ENCODE measurements around the gene DUSP12. TPM values are rescaled to one million over a fixed set of nuclear protein-coding genes. Genes with fewer than 3 reads are reported as not detected.
"Not testable (repeated sequence)": the region's sequence is repeated elsewhere in the genome, so short reads cannot be mapped to it uniquely, and the experiment has no call there.

DUSP12 gene
- total RNA-seq, 1 experiment from 2014 or later, result 69.1 TPM

GRCh38 chr1:161766102-161766981 lies 16.8 kb downstream of the DUSP12 start, which contains the start of gene ATF6:
Gene ATF6, plus strand, starts transcription at chr1:161766320. Its CDS starts 41 bp downstream, at chr1:161766361.
- peak; percentile 90 for DNase-seq (ENCODE audit: low spot score)
- in situ Hi-C loops (cut with HindIII; ENCODE audit: low sequenced_read_pairs), result no loop called here

GRCh38 chr1:161768461-161768860 lies 18.9 kb downstream of the DUSP12 start:
- DNase-seq (ENCODE audit: low spot score), result no peak
- in situ Hi-C loops (cut with HindIII; ENCODE audit: low sequenced_read_pairs), result no loop called here

GRCh38 chr1:161768986-161769672 lies 19.5 kb downstream of the DUSP12 start:
- in situ Hi-C loops (cut with HindIII; ENCODE audit: low sequenced_read_pairs), result no loop called here
- DNase-seq (ENCODE audit: low spot score), result no peak

- DNase-seq (ENCODE audit: low spot score); in situ Hi-C loops (cut with HindIII; ENCODE audit: low sequenced_read_pairs): not testable (repeated sequence)
Measured at GRCh38 chr1:161769673-161770045, 20.1 kb downstream of the DUSP12 start.

- in situ Hi-C loops (cut with HindIII; ENCODE audit: low sequenced_read_pairs), result no loop called here
- DNase-seq (ENCODE audit: low spot score), result no peak
Measured at GRCh38 chr1:161770250-161770649, 20.7 kb downstream of the DUSP12 start.

- in situ Hi-C loops (cut with HindIII; ENCODE audit: low sequenced_read_pairs), result no loop called here
- DNase-seq (ENCODE audit: low spot score), result no peak
Measured at GRCh38 chr1:161771161-161771560, 21.6 kb downstream of the DUSP12 start.

- in situ Hi-C loops (cut with HindIII; ENCODE audit: low sequenced_read_pairs), result no loop called here
- no peak for DNase-seq (ENCODE audit: low spot score)
Measured at GRCh38 chr1:161771973-161772372, 22.4 kb downstream of the DUSP12 start.

- no peak for DNase-seq (ENCODE audit: low spot score)
- in situ Hi-C loops (cut with HindIII; ENCODE audit: low sequenced_read_pairs), result no loop called here
Measured at GRCh38 chr1:161772397-161772796, 22.8 kb downstream of the DUSP12 start.

GRCh38 chr1:161773791-161774190 lies 24.2 kb downstream of the DUSP12 start:
- in situ Hi-C loops (cut with HindIII; ENCODE audit: low sequenced_read_pairs), result no loop called here
- no peak for DNase-seq (ENCODE audit: low spot score)

GRCh38 chr1:161777261-161777660 lies 27.7 kb downstream of the DUSP12 start:
- in situ Hi-C loops (cut with HindIII; ENCODE audit: low sequenced_read_pairs), result no loop called here
- DNase-seq (ENCODE audit: low spot score), result no peak

GRCh38 chr1:161778522-161778921 lies 28.9 kb downstream of the DUSP12 start:
- DNase-seq (ENCODE audit: low spot score), result no peak
- in situ Hi-C loops (cut with HindIII; ENCODE audit: low sequenced_read_pairs), result no loop called here

- in situ Hi-C loops (cut with HindIII; ENCODE audit: low sequenced_read_pairs), result no loop called here
Measured at GRCh38 chr1:161779393-161779792, 29.8 kb downstream of the DUSP12 start.

GRCh38 chr1:161781995-161782394 lies 32.4 kb downstream of the DUSP12 start:
- no peak for DNase-seq (ENCODE audit: low spot score)
- in situ Hi-C loops (cut with HindIII; ENCODE audit: low sequenced_read_pairs), result no loop called here

More at GRCh38 chr1:161779393-161779792, 29.8 kb downstream of the DUSP12 start:
- DNase-seq (ENCODE audit: low spot score), result no peak

GRCh38 chr1:161782886-161783285 lies 33.3 kb downstream of the DUSP12 start:
- DNase-seq (ENCODE audit: low spot score), result no peak
- in situ Hi-C loops (cut with HindIII; ENCODE audit: low sequenced_read_pairs), result no loop called here

GRCh38 chr1:161784968-161785367 lies 35.4 kb downstream of the DUSP12 start:
- in situ Hi-C loops (cut with HindIII; ENCODE audit: low sequenced_read_pairs), result no loop called here
- no peak for DNase-seq (ENCODE audit: low spot score)

- in situ Hi-C loops (cut with HindIII; ENCODE audit: low sequenced_read_pairs), result no loop called here
- no peak for DNase-seq (ENCODE audit: low spot score)
Measured at GRCh38 chr1:161787355-161787754, 37.8 kb downstream of the DUSP12 start.

- in situ Hi-C loops (cut with HindIII; ENCODE audit: low sequenced_read_pairs), result no loop called here
- no peak for DNase-seq (ENCODE audit: low spot score)
Measured at GRCh38 chr1:161790587-161791317, 41.2 kb downstream of the DUSP12 start.

GRCh38 chr1:161791904-161792655 lies 42.5 kb downstream of the DUSP12 start:
- in situ Hi-C loops (cut with HindIII; ENCODE audit: low sequenced_read_pairs), result no loop called here

GRCh38 chr1:161792740-161793139 lies 43.2 kb downstream of the DUSP12 start:
- in situ Hi-C loops (cut with HindIII; ENCODE audit: low sequenced_read_pairs), result no loop called here
- peak; percentile 61 for DNase-seq (ENCODE audit: low spot score)

More at GRCh38 chr1:161791904-161792655, 42.5 kb downstream of the DUSP12 start:
- no peak for DNase-seq (ENCODE audit: low spot score)

Measured in G401 (cell line).